ENCODE results near the gene MTM1.

Gene MTM1

GRCh38 chrX:150607201-150607600 lies 38.8 kb downstream of the MTM1 start:
- DNase-seq = no peak

GRCh38 chrX:150610043-150610442 lies 41.6 kb downstream of the MTM1 start:
- DNase-seq = no peak

- DNase-seq = no peak
These were observed 42.0 kb downstream of the MTM1 start for GRCh38 chrX:150610446-150610845.

- no peak for DNase-seq
These were observed 46.9 kb downstream of the MTM1 start for GRCh38 chrX:150615356-150615755.

- no peak for DNase-seq
These were observed 47.9 kb downstream of the MTM1 start for GRCh38 chrX:150616179-150616862.

GRCh38 chrX:150616863-150617198 lies 48.4 kb downstream of the MTM1 start:
- no peak for DNase-seq

- DNase-seq = no peak
These were observed 53.2 kb downstream of the MTM1 start for GRCh38 chrX:150621652-150622051.

- no peak for DNase-seq
These were observed 55.2 kb downstream of the MTM1 start for GRCh38 chrX:150623583-150623982.

- DNase-seq = no peak
These were observed 56.7 kb downstream of the MTM1 start for GRCh38 chrX:150625097-150625496.

- DNase-seq = no peak
These were observed 57.5 kb downstream of the MTM1 start for GRCh38 chrX:150625875-150626274.

- no peak for DNase-seq
These were observed 59.5 kb downstream of the MTM1 start for GRCh38 chrX:150627957-150628356.

GRCh38 chrX:150635952-150636351 lies 67.5 kb downstream of the MTM1 start:
- DNase-seq = no peak

- no peak for DNase-seq
These were observed 74.0 kb downstream of the MTM1 start for GRCh38 chrX:150642423-150642822.

GRCh38 chrX:150643271-150643670 lies 74.8 kb downstream of the MTM1 start:
- no peak for DNase-seq

GRCh38 chrX:150643958-150644357 lies 75.5 kb downstream of the MTM1 start:
- DNase-seq = no peak

GRCh38 chrX:150644422-150644821 lies 76.0 kb downstream of the MTM1 start:
- no peak for DNase-seq

GRCh38 chrX:150647331-150647730 lies 78.9 kb downstream of the MTM1 start:
- DNase-seq = no peak

GRCh38 chrX:150648296-150648940 lies 80.0 kb downstream of the MTM1 start:
- no peak for DNase-seq

GRCh38 chrX:150649096-150649870 lies 80.9 kb downstream of the MTM1 start:
- DNase-seq = no peak

- DNase-seq = no peak
These were observed 83.5 kb downstream of the MTM1 start for GRCh38 chrX:150651906-150652305.

- DNase-seq = no peak
These were observed 87.4 kb downstream of the MTM1 start for GRCh38 chrX:150655788-150656187.

GRCh38 chrX:150663073-150663472 lies 94.7 kb downstream of the MTM1 start:
- DNase-seq = no peak

- no peak for DNase-seq
These were observed 95.9 kb downstream of the MTM1 start for GRCh38 chrX:150664290-150664689.

GRCh38 chrX:150676221-150676620 lies 107.8 kb downstream of the MTM1 start:
- no peak for DNase-seq
